Heart left ventricle (tissue), 16 donors: Measurements from ENCODE around the gene MT1H. TPM values are rescaled to one million over a fixed set of nuclear protein-coding genes. Genes with fewer than 3 reads are reported as not detected.

Experiments used
- ATAC-seq, 4 donors: fragments of 200-7000 bp; cut with Tn5 transposase; one replicate each; pipeline ENCODE4 v1.9.1; 2020 to 2022; ENCODE audit warnings: moderate library complexity in 4 of 4, mild to moderate bottlenecking in 3 of 4, moderate number of reproducible peaks in 1 of 4
- DNase-seq, 5 donors: peaks; one replicate each; pipeline ENCODE4 v3.0.0-alpha.2; 2020
- H3K27ac ChIP-seq, 12 donors: fragments of 200-600 bp; sonication (generic) in 4 of 12; one replicate each; pipeline versions ENCODE4 v1.5.0 to v1.8.0; 2016 to 2022; ENCODE audit warnings: mild to moderate bottlenecking in 2 of 12
- H3K27me3 ChIP-seq, 9 donors: fragments of 200-600 bp; sonication (generic) in 2 of 9; one replicate each; pipeline versions ENCODE4 v1.5.1 to v1.8.0; 2016 to 2022; ENCODE audit warnings: mild to moderate bottlenecking in 3 of 9
- H3K36me3 ChIP-seq, 9 donors: fragments of 200-600 bp; sonication (generic) in 2 of 9; one replicate each; pipeline versions ENCODE4 v1.5.0 to v1.8.0; 2018 to 2022; ENCODE audit warnings: mild to moderate bottlenecking in 2 of 9
- H3K4me1 ChIP-seq, 12 donors: fragments of 200-600 bp; sonication (generic) in 4 of 12; one replicate each; pipeline versions ENCODE4 v1.5.0 to v1.8.0; 2016 to 2022; ENCODE audit warnings: mild to moderate bottlenecking in 3 of 12
- H3K4me3 ChIP-seq, 12 donors: fragments of 200-600 bp; sonication (generic) in 4 of 12; one replicate each; pipeline versions ENCODE4 v1.5.0 to v1.8.0; 2017 to 2022; ENCODE audit warnings: mild to moderate bottlenecking in 9 of 12, moderate library complexity in 4 of 12
- H3K9me3 ChIP-seq, 12 donors: fragments of 200-600 bp; sonication (generic) in 4 of 12; one replicate each; pipeline versions ENCODE4 v1.5.0 to v1.8.0; 2016 to 2022; ENCODE audit warnings: mild to moderate bottlenecking in 1 of 12
- POLR2A ChIP-seq, 2 donors: fragments of 450-650 bp; IDR thresholded peaks; one replicate each; pipeline ENCODE4 v1.6.1; 2017; ENCODE audit warnings: antibody characterized with exemption in 2 of 2, mild to moderate bottlenecking in 2 of 2, moderate library complexity in 2 of 2
- WGBS, 4 donors: extraction: QIAGEN DNeasy Blood & Tissue Kit in 2 of 4; methylation state at CpG; one replicate each; pipeline versions ENCODE4 v1.1.5 to v1.1.7; 2013 to 2018; 5-methylcytosine and 5-hydroxymethylcytosine counted together
- intact Hi-C, 10 donors: fragments of 100-400 bp; cut with DNase I; formaldehyde crosslinking; loops; one replicate each; pipeline versions ENCODE4 v1.11.1 to v1.14.2; 2022
- polyA plus RNA-seq, 2 donors: library from polyadenylated mRNA; stranded (reverse); fragments of 200-250 nt; gene quantifications; one replicate each; pipeline ENCODE4 v1.2.3, GENCODE V29; 2013
- total RNA-seq, 9 donors: library from RNA; depleted of rRNA in 2 of 9; stranded (reverse); fragments of >200 nt in 2 of 9; fragmentation: NEBNext Ultra II Directional in 3 of 9; extraction: Animal tissue kit (Norgen Biotek cat#: 25700) in 3 of 9; gene quantifications; one replicate each; pipeline versions ENCODE4 v1.1.0 to v1.2.4, GENCODE V29; 2016 to 2023
- TF ChIP-seq, protein P1 (sequence below), 12 donors: fragments of 200-600 bp; sonication (generic) in 4 of 12; IDR thresholded peaks; one replicate each; pipeline versions ENCODE4 v1.5.0 to v1.8.0; 2018 to 2022; ENCODE audit warnings: antibody characterized with exemption in 12 of 12, mild to moderate bottlenecking in 5 of 12
- donor health status: ischemic (EF 13 %, LVEDD 7.1; RV severe dilation, severe dysfunction).
- donor health status: healthy with polysubstance abuse.
- donor health status: DM: no; HTN: yes; CAD: no.
- donor health status: DM: no; HTN: no; CAD: no.
- donor health status: ischemic (EF 25% LVEDD 6.9; RV normal size, moderate dysfunction).
- donor health status: ischemic (EF 25% LVEDD 5.7; RV mildly dilated, moderate dysfunction).
- donor health status: healthy.
- donor health status: DM: yes; HTN: yes; CAD: no.
- donor health status: ischemic (EF 35%, LVEDD 5.7; RV mildly dilated, moderate dysfunction).
- donor health status: nonischemic (EF 11% LVEDD 7.7; RV severe dilation, severe dysfunction).
- donor health status: DM: yes; HTN: yes; CAD: no.
- donor health status: PGD.
- donor health status: ischemic (EF 29% LVEDD 5.4; RV normal size, mild dysfunction).
- donor health status: nonischemic (EF 23%, LVEDD 6.1; RV moderate dilation, normal function).

Gene MT1H
- total and polyA plus RNA-seq, 11 donors = 2.2 to 3.1 TPM; not detected in 9

DNA sequence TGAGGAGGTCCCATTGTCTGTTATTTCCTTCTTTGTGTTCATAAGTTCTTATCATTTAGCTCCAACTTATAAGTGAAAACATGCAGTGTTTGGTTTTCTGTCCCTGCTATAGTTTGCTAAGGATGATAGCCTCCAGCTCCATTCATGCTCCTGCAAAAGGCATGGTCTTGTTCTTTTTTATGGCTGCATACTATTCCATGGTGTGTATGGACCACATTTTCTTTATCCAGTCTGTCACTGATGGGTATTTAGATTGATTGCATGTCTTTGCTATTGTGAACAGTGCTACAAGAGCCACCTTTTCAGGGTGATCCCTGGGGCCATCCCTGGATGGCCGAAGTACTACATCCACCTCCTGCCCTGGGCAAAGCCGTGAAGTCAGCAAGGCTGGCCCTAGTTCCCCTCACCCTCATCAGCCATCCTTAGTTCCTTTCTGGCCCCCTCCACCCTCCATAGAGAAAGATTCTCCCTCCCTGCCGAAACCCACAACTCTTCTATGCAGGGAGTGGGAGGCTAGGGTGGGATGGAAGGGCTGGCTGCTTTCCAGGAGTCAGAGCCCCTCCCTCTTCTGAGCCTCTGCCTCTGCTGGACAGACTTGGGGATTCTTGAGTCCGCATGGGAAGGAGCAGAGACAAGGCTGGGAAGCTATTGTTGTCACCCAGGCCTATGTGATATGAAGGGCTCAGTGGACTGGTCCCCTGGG, 21.0 kb downstream of the MT1H start:
- 63 to 84% (median 69%) methylated on average over 4 of the region's 4 CpGs for WGBS, 4 donors
- no peak for TF ChIP-seq POLR2A (IDR thresholded peaks at IDR 0.05)
- TF ChIP-seq, protein P1, sequence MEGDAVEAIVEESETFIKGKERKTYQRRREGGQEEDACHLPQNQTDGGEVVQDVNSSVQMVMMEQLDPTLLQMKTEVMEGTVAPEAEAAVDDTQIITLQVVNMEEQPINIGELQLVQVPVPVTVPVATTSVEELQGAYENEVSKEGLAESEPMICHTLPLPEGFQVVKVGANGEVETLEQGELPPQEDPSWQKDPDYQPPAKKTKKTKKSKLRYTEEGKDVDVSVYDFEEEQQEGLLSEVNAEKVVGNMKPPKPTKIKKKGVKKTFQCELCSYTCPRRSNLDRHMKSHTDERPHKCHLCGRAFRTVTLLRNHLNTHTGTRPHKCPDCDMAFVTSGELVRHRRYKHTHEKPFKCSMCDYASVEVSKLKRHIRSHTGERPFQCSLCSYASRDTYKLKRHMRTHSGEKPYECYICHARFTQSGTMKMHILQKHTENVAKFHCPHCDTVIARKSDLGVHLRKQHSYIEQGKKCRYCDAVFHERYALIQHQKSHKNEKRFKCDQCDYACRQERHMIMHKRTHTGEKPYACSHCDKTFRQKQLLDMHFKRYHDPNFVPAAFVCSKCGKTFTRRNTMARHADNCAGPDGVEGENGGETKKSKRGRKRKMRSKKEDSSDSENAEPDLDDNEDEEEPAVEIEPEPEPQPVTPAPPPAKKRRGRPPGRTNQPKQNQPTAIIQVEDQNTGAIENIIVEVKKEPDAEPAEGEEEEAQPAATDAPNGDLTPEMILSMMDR (IDR thresholded peaks at IDR 0.05) = no peak
- H3K4me3 ChIP-seq = no peak overlapping the region
- H3K36me3 ChIP-seq = no peaks in the 10 kb centered on the region
- H3K4me1 ChIP-seq = peaks cover 0 to 8% (median 0%) of the 10 kb centered on the region in 12 donors
- H3K27ac ChIP-seq = no peak overlapping the region
- H3K27me3 ChIP-seq = no peaks in the 10 kb centered on the region
- intact Hi-C loops = no loop called here
- peaks cover 0 to 9% (median 0%) of the 10 kb centered on the region in 12 donors for H3K9me3 ChIP-seq
- ATAC-seq (no peak), DNase-seq (no peak)

GRCh38 chr16:56691885-56692284, 22.3 kb downstream of the MT1H start:
- H3K4me3 ChIP-seq = no peak overlapping the region
- peaks cover 0 to 3% (median 0%) of the 10 kb centered on the region in 12 donors for H3K9me3 ChIP-seq
- 30 to 43% (median 39%) methylated on average over 3 to 4 of the region's 4 CpGs for WGBS, 4 donors
- intact Hi-C loops = no loop called here
- no peak for TF ChIP-seq POLR2A (IDR thresholded peaks at IDR 0.05)
- H3K4me1 ChIP-seq = peaks cover 0 to 8% (median 0%) of the 10 kb centered on the region in 12 donors
- H3K27ac ChIP-seq = peak overlapping the region in 1 of 12 donors; percentile 16
- DNase-seq = peak in 2 of 5 donors; percentile 54 to 67
- peak; percentile 70 to 92 (median 86) for ATAC-seq
- no peaks in the 10 kb centered on the region for H3K27me3 ChIP-seq
- no peaks in the 10 kb centered on the region for H3K36me3 ChIP-seq

DNA sequence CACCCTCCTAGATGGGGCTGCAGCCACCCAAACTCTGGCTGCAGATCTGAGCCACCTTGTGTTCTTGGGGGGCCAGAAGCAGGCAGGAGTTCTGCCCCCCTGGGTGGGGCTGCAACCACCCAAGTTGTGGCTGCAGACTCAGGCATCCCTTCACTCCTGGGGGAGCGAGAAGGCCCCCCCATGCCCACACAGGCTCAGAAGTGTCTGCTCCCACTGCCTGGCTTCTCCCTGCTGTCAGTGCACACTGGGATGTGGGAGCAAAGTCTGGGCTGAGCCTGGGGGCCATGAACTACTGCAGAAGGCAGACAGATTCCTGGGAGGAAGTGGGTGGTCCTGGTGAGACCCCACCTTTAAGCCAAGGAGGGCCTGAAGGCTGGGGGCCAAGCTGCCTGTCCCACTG, 25.6 kb downstream of the MT1H start:
- TF ChIP-seq, protein P1 (IDR thresholded peaks at IDR 0.05) = no peak
- TF ChIP-seq POLR2A (IDR thresholded peaks at IDR 0.05) = no peak
- no peak overlapping the region for H3K4me3 ChIP-seq
- H3K36me3 ChIP-seq = no peaks in the 10 kb centered on the region
- no peak overlapping the region for H3K27ac ChIP-seq
- H3K9me3 ChIP-seq = peaks cover 0 to 7% (median 0%) of the 10 kb centered on the region in 12 donors
- H3K27me3 ChIP-seq = no peaks in the 10 kb centered on the region
- DNase-seq (no peak), ATAC-seq (no peak)
- intact Hi-C loops = loop anchor here in 1 of 10 donors (5.0 kb wide), 1 partner anchor 93 kb away; no protein-coding TSS in a partner anchor
- WGBS, 4 donors = 66 to 76% (median 75%) methylated on average over 1 of the region's 1 CpG; no CpG with 5 or more reads in 1 of the 4 donors
- H3K4me1 ChIP-seq = peaks cover 0 to 8% (median 0%) of the 10 kb centered on the region in 12 donors

- 85 to 93% (median 91%) methylated on average over 4 to 5 of the region's 5 CpGs for WGBS, 4 donors
- TF ChIP-seq, protein P1 (IDR thresholded peaks at IDR 0.05) = no peak
- TF ChIP-seq POLR2A (IDR thresholded peaks at IDR 0.05) = no peak
- H3K36me3 ChIP-seq = no peaks in the 10 kb centered on the region
- peaks cover 0 to 7% (median 1%) of the 10 kb centered on the region in 12 donors for H3K4me1 ChIP-seq
- peaks cover 0 to 7% (median 0%) of the 10 kb centered on the region in 12 donors for H3K9me3 ChIP-seq
- no peak overlapping the region for H3K4me3 ChIP-seq
- DNase-seq (no peak), ATAC-seq (no peak)
- no peak overlapping the region for H3K27ac ChIP-seq
- intact Hi-C loops = loop anchor here in 1 of 10 donors (5.0 kb wide), 1 partner anchor 95 kb away; no protein-coding TSS in a partner anchor
- no peaks in the 10 kb centered on the region for H3K27me3 ChIP-seq
These were observed 28.0 kb downstream of the MT1H start for GRCh38 chr16:56697456-56698155.
